Measurements from ENCODE around the gene AGAP1. TPM values are rescaled to one million over a fixed set of nuclear protein-coding genes. Genes with fewer than 3 reads are reported as not detected.
"Not testable (repeated sequence)": the region's sequence is repeated elsewhere in the genome, so short reads cannot be mapped to it uniquely, and the experiment has no call there.

The AGAP1 gene
- total RNA-seq, 1 donor from 2014 or later, result 44.0 TPM

DNA sequence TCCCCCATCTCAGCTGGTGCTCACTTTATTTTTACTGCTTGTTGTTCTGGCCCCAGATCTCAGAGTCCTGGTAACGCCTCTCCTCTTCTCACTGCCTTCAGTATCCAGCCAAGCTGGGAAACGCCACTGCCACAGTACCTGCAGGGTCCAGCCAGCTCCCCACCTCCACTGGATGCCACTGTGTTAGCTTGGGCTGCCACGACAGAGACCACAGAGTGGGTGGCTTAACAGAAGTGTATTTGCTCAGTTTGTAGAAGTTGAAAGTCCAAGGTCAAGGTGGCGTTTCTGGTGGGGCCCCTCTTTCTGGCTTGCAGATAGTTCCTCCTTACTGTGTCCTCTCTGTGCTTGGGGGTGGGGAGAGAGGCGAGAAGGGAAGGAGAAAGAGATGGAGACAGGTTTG is 107.1 kb downstream of the AGAP1 start:
- H3K4me1 Mint-ChIP-seq, result peaks cover 2% of the 10 kb centered on the region
- TF ChIP-seq, protein P1, sequence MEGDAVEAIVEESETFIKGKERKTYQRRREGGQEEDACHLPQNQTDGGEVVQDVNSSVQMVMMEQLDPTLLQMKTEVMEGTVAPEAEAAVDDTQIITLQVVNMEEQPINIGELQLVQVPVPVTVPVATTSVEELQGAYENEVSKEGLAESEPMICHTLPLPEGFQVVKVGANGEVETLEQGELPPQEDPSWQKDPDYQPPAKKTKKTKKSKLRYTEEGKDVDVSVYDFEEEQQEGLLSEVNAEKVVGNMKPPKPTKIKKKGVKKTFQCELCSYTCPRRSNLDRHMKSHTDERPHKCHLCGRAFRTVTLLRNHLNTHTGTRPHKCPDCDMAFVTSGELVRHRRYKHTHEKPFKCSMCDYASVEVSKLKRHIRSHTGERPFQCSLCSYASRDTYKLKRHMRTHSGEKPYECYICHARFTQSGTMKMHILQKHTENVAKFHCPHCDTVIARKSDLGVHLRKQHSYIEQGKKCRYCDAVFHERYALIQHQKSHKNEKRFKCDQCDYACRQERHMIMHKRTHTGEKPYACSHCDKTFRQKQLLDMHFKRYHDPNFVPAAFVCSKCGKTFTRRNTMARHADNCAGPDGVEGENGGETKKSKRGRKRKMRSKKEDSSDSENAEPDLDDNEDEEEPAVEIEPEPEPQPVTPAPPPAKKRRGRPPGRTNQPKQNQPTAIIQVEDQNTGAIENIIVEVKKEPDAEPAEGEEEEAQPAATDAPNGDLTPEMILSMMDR (IDR thresholded peaks at IDR 0.05; ENCODE audit: unreplicated experiment), result no peak
- peaks cover 4% of the 10 kb centered on the region for H3K9me3 Mint-ChIP-seq
- H3K36me3 Mint-ChIP-seq, result peaks cover 3% of the 10 kb centered on the region
- no peak overlapping the region for H3K4me3 Mint-ChIP-seq
- DNase-seq (ENCODE audit: low spot score in 2 of 2, unreplicated experiment in 2 of 2), result no peak
- peaks cover 1% of the 10 kb centered on the region for H3K27me3 Mint-ChIP-seq (ENCODE audit: low read depth)
- H3K27ac Mint-ChIP-seq, result no peak overlapping the region

GRCh38 chr2:235601960-235602704 is 108.3 kb downstream of the AGAP1 start:
- peaks cover 3% of the 10 kb centered on the region for H3K36me3 Mint-ChIP-seq
- no peak overlapping the region for H3K27ac Mint-ChIP-seq
- H3K4me3 Mint-ChIP-seq, result no peak overlapping the region
- H3K27me3 Mint-ChIP-seq (ENCODE audit: low read depth), result peaks cover 1% of the 10 kb centered on the region
- peaks cover 4% of the 10 kb centered on the region for H3K9me3 Mint-ChIP-seq
- TF ChIP-seq, protein P1 (IDR thresholded peaks at IDR 0.05; ENCODE audit: unreplicated experiment), result no peak
- H3K4me1 Mint-ChIP-seq, result peaks cover 2% of the 10 kb centered on the region
- no peak for DNase-seq (ENCODE audit: low spot score in 2 of 2, unreplicated experiment in 2 of 2)

GRCh38 chr2:235602971-235603370 is 109.1 kb downstream of the AGAP1 start:
- not testable (repeated sequence) for H3K9me3 Mint-ChIP-seq; DNase-seq (ENCODE audit: low spot score in 2 of 2, unreplicated experiment in 2 of 2); H3K27me3 Mint-ChIP-seq (ENCODE audit: low read depth); H3K4me1 Mint-ChIP-seq; H3K4me3 Mint-ChIP-seq; H3K36me3 Mint-ChIP-seq; H3K27ac Mint-ChIP-seq

DNA sequence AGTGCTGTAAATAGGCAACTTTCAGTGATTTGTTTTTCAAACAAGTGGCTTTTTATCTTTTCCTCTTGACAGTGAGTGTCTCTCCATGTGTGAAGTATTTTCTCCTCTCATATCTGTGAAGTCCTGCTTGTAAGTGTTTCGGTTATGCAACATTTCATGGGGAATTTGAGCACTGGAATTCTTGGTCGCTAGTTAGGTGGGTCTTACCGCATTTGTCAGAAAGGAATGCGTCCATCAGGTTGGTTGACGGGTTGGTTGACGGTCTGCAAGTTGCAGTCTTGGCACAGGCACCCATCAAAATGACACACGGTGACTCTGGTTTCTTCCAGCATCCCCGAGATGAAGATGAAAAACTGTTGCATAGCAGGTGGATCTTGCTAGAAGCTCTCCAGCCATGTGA is 109.8 kb downstream of the AGAP1 start:
- Mint-ChIP-seq H3K27ac (no peak overlapping the region), H3K4me3 (no peak overlapping the region), H3K4me1 (peaks cover 2% of the 10 kb centered on the region), H3K27me3 (ENCODE audit: low read depth) (peaks cover 1% of the 10 kb centered on the region), H3K36me3 (peaks cover 3% of the 10 kb centered on the region), H3K9me3 (peaks cover 4% of the 10 kb centered on the region)
- DNase-seq (ENCODE audit: low spot score in 2 of 2, unreplicated experiment in 2 of 2), result no peak
- TF ChIP-seq, protein P1 (IDR thresholded peaks at IDR 0.05; ENCODE audit: unreplicated experiment), result no peak

- TF ChIP-seq, protein P1 (IDR thresholded peaks at IDR 0.05; ENCODE audit: unreplicated experiment), result no peak
- Mint-ChIP-seq H3K4me1 (peaks cover 2% of the 10 kb centered on the region), H3K36me3 (peaks cover 3% of the 10 kb centered on the region), H3K9me3 (peaks cover 4% of the 10 kb centered on the region), H3K27ac (no peak overlapping the region), H3K4me3 (no peak overlapping the region), H3K27me3 (ENCODE audit: low read depth) (peaks cover 1% of the 10 kb centered on the region)
- DNase-seq (ENCODE audit: low spot score in 2 of 2, unreplicated experiment in 2 of 2), result peak in 1 of 2 experiments; percentile 48
Measured at GRCh38 chr2:235605312-235606003, 111.6 kb downstream of the AGAP1 start.

GRCh38 chr2:235606004-235606715 is 112.3 kb downstream of the AGAP1 start:
- H3K36me3 Mint-ChIP-seq, result peaks cover 3% of the 10 kb centered on the region
- H3K4me1 Mint-ChIP-seq, result peaks cover 2% of the 10 kb centered on the region
- H3K9me3 Mint-ChIP-seq, result peaks cover 4% of the 10 kb centered on the region
- no peak overlapping the region for H3K4me3 Mint-ChIP-seq
- H3K27me3 Mint-ChIP-seq (ENCODE audit: low read depth), result peaks cover 1% of the 10 kb centered on the region
- DNase-seq (ENCODE audit: low spot score in 2 of 2, unreplicated experiment in 2 of 2), result no peak
- TF ChIP-seq, protein P1 (IDR thresholded peaks at IDR 0.05; ENCODE audit: unreplicated experiment), result no peak
- H3K27ac Mint-ChIP-seq, result no peak overlapping the region

All from mesothelial cell of epicardium (in vitro differentiated cells).